8988T (cell line): ENCODE data around the gene SCAMP5.

Source experiments
- DNase-seq: peaks from one replicate; pipeline ENCODE4 v3.0.0; 2011

The SCAMP5 gene

DNA sequence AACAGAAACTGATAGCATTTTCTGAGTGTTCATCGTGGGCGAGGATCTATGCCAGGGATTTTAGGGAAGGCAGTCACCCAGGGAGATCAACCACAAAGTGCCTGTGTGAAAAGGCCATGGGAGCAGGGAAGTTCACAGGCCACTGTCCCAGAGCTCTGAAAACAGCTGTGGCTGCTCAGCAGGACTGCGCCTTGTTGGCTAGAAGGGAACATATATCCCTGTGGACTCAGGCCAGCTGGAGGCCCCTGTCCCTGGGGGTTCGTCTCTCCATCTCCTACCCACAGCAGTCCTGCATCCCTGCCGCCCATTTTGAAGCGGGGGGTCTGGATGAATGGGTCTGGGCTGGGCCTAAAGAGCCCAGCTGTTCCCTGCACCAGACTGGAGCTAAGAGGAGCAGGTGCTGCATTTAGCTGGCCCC is 55.8 kb downstream of the SCAMP5 start:
- no peak for DNase-seq

DNA sequence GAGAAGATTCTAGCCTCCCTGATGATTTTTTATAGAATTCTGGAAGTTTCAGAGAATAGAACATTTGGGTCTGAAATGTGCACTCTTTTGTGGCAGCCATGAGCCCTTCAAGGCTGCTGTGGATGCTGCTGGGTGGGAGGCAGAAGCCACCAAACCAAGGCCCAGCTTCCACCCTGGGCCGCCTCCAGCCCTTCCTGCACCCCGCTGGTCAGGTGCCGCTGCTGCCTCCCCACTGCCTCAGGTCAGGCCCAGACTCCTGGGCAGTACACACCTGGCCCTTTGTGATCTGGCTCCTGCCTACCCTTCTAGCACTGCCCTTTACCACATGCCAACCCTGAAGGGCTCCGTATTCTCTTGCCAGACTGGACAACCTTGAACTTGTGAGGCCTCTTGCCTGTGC is 56.3 kb downstream of the SCAMP5 start:
- no peak for DNase-seq

DNA sequence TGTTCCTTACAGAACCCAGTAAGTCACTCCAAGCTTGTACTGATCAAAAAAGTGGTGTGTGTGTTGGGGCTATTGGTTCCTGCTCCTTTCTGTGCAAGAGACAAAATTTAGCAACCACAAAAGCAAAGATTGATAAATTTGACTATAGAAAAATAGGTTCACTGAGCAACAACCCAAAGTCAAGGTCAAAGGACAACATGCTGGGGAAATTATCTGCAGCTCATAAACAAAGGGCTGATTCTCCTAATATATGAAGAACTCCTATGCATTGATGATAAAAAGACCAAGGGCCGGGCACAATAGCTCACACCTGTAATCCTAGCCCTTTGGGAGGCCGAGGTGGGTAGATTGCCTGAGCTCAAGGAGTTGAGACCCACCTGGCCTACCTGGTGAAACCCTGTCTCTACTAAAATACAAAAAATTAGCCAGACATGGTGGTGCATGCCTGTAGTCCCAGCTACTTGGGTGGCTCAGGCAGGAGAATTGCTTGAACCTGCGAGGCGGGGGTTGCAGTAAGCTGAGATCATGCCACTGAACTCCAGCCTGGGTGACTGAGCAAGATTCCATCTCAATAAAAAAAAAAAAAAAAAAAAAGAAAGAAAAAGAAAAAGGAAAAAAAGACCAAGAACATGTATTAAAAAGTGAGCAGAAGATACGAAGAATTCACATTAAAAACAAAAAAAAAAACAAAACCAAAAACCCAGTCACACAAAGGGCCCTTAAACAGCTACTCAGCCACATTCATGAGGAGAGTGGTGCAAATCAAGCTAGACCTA is 57.8 kb downstream of the SCAMP5 start:
- no peak for DNase-seq

DNA sequence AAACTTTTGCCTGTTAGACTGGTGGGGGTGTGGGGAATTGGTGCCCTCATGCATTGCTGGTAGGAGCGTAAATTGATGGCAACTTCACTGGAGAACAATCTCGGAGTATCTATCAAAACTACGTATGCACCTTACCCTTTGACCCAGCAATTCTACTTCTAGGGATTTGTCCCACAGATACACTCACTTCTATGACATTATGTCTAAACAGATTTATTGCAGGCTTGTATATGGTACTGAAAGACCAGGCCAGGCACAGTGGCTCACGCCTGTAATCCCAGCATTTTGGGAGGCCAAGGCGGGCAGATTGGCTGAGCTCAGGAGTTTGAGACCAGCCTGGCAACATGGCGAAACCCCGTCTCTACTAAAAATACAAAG is 58.4 kb downstream of the SCAMP5 start:
- no peak for DNase-seq

DNA sequence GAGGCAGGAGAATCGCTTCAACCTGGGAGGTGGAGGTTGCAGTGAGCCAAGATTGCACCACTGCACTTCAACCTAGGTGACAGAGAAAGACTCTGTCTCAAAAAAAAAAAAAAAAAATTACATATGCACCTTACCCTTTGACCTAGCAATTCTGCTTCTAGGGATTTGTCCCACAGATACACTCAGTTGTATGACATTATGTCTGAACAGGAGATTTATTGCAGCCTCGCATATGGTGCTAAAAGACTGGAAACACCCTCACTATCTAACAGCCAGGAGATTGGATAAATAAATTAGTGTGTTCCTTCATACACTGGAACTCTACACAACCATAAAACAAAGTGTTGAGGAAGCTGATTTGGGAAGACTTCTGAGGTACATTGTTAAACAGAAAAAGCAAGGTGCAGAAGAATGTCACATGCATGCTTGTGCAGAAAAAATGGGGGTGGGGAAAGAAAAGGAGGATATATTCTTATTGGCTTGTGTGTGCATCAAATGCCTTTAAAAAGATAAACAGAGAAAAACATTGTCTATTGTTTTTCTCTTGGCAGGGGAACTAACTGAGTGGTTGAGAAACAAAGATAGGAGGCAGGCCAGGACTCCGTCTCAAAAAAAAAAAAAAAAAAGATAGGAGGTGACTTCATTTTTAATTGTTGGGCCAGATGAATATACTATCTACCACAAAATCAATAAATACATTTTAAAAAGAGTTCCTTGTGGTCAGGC is 59.0 kb downstream of the SCAMP5 start:
- DNase-seq, result no peak

DNA sequence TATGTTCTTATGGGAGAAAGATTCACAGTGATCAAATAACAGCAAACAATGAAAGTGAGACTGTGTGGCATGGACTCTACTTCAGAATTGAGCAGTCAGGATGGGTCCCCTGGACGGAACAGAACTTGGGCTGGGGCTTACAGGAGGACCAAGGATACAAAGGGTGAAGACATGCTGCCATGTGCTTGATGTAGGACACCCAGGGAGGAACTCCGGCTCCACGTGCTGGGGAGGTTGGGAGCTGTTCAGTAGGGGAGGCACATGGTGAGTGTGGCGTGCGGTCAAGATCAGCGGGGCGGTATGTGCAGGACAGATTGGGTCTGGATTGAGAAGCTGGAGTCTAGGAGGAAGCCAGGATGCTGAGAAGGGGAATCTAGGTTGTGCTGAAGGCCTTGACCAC is 60.7 kb downstream of the SCAMP5 start:
- no peak for DNase-seq

DNA sequence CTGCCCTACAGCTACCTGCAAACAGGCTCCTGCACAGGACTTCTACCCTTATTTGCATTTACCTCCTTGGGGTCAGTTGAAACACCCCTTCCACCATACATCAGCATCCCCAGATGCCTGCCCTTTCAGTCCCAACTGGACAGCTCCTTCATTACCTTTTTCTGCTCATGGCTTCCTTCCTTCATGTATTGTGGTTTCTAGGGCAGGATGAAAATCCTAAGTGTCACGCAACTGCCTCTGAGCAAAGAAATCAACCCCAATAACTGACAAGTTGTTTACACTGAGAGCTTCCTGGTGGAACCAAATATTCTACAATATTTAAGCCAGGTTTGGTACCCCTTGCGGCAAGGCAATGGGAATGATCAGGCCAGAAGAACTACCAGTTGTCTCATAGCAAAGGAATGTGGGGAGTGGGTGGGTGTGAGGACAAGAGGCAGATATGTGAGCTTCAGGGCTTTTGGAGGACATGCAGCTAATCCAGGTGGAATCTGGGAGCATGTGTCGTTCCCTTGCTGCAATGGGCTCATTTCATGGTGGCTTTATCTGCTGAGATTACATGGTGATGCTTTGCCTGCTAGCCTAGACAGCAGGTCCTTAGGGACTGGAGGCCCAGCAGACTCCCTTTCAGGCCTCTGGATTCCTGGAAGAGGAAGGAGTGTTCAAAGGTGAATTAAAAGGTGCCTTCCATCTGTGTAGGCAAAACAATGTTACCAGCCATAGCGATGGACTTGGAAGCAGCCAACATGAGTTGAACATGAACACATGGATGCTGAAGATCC is 63.0 kb downstream of the SCAMP5 start:
- no peak for DNase-seq

DNA sequence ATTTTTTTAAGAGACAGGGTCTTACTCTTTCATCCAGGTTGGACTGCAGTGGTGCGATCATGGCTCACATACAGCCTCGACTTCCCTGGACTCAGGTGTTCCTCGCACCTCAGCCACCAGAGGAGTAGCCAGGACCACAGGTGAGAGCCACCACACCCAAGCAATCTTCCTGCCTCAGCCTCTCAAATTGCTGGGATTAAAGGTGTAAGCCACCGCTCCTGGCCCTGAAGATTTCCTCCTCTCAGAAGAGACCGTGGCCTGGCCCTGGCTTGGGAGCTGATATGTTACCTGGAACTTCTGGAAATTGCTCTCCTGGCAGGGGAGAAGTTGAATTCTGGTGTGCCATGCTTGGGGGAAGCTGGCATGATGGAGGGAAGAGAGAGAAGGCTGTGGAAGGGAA is 64.2 kb downstream of the SCAMP5 start:
- no peak for DNase-seq

DNA sequence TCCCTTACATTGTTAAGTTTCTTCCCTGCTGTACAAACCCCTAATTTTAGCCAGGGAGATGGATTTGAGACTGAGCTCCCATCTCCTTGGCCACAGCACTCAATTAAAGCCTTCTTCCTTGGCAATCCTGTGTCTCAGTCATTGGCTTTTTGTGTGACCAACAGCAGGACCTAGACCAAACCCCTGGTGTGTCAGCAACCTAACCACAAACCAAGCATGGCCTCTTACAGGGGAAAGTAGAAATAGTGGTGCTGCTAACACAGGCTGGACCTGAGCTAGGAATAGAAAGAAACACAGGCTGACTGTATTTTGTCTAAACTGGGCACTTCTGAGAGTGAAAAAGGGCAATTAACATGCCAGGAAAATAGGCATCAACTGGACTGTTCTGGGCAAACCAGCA is 65.9 kb downstream of the SCAMP5 start:
- no peak for DNase-seq

DNA sequence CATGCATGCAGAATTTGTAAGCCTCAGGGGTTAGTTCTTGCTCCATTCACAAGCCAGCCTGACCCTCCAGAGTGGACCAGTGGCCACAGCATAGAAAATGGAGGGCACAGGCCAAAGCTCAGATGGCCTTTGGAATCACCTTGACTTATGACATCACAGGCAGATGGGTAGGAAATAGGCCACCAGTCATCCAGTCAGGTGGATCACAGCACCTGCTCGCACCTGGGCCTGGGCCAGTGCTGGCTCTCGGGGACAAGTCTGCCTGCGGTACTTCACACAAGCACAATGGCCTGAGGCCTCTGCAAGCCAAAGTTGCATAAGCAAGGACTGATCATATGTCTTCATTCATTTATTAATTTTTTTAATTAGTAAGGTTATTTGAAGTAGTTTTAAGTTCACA is 67.3 kb downstream of the SCAMP5 start:
- no peak for DNase-seq

DNA sequence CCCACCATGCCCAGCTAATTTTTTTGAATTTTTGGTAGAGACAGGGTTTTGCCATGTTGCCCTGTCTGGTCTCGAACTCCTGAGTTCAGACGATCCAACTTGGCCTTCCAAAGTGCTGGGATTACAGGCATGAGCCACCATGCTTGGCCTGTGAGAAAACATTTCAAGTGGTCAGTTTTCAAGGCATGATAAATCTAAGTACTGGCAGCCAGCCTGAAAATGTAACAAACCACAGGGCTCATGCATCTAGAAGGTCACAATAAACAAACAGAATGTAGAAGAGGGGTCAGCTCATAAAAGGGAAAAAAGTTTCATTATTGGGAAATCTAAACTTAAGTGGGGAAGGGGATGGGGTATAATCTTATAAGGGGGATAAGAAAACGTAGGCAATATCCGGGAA is 68.0 kb downstream of the SCAMP5 start:
- no peak for DNase-seq

DNA sequence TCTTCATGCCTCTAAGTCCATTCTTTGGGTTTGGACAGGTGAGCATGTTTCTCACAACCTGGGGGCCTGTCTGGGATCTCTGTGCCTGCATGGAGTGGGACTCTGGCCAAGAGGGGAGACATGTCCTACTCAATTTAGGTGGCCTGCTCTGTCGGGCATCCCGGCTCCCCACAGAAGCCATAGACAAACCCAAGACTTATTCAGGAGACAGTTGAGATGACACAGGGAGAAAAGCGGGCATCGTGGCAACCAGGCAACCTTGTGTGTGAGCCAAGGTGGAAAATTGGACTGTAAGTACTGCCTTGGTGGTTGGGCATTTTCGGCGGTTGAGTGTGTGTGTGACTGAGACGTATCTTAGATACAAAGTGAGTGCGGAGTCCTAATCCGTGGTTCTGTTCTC is 68.5 kb downstream of the SCAMP5 start:
- no peak for DNase-seq

DNA sequence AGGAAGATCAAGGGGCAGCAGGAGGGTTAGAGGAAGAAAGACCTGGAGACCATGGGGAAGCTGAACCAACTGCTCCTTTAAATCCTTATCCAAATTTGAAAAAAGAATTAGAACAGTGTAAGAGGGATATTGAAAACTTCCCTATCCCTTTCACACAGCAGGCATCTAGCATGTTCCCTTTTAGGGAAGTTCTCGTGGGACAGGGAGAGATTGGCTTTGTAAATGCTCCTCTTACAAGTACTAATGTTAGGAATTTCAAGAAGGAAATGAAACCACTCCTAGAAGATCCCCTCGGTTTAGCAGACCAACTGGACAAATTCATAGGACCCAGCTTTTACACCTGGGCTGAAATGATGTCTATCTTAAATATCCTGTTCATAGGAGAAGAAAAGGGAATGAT is 69.5 kb downstream of the SCAMP5 start:
- DNase-seq, result no peak

DNA sequence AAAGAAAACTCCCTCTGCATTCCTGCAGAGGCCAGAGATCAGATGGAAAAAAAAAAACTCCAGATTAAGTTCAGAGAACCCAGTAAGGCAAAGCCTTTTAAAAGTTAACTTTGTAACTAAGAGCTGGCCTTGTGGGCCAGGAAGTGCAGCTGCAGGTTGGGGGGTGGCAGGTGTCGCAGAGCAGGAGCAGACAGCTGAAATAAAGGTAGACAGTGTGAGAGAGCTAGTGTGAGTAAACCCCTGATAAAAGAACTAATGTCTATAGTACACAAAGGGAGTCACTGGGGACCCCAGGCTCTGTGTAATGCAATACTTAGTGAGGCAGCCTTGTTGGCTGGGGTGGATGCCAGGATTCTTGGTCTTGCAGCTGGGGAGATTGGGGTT is 70.1 kb downstream of the SCAMP5 start:
- DNase-seq, result no peak

DNA sequence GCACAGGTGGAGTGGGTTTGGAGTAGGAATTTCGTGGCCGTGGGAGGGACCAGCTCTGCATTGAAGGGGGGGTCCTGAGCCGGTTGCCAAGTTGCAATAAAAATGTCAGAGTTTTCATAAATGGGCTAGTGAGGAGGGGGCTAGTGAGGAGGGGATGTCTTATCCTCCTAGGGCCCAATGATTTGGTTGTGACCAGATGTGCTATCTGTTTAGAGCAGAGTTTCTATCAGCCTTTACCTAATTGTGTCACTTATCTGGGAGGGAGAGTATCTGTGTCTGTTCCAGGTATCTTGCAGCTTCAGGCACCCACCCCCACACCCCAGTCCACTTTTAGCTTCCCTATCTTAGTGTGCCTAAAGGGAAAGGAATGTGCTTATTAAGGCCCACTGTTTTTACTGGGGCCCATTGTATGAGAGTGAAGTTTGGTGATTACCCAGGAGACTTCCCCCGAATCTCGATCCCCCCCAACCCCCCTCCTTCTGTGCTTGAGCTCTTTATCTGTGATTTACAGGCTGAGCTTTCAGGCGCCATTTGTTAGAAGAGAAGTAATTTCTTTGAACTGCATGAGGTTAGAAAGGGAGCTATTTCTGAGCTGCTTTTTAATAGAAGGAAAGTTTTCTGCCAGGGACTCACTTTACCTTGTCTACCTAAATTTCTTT is 70.6 kb downstream of the SCAMP5 start:
- no peak for DNase-seq

DNA sequence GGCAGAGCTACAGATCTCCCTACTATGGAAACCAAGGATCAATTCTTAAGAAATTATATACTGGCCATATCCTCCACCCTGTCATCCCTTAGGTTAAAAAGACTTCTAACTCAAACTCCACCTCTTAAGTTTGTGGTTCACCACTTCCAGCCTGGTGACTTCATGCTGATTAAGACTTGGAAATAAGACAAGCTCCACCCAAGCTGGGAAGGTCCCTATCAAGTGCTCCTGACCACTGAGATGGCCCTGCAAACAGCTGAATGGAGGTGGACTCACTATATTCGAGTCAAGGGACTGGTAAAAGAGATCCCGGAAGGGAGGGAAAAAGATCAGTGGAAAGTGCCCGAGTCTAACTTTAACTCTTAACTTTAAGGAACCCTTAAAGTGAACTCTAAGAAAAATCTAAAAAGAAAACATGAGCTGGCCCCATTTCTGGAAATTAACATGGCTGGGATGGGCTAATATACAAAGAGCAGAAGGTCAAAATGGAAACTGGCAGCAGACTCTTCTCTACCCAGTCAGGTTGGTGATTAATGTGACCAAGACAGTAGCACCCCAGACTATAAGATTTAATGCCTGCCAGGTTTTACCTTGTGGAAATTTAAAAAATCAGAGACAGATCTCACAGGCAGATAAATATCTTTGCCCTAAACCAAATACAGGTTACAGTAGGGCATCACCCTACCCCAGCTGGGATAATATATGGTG is 71.9 kb downstream of the SCAMP5 start:
- no peak for DNase-seq

DNA sequence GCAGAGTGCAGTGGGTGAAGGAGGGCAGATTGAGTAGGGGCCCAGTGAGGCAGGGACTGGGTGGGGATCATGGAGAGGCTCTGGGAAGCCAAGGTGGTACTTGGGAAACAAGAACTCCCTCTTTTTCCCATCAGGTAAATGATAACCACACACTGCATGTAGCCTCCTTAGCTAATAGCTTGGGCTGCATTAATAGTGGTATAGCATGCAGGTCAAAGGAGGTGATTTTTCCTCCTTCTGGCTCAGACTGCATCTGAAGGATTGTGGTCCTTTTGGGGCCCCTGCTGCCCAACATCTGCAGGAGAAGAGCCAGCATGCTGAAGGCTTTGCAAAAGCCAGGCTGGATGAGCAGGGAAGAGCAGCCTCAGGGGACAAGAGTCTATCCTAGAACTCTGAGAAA is 73.4 kb downstream of the SCAMP5 start:
- no peak for DNase-seq

DNA sequence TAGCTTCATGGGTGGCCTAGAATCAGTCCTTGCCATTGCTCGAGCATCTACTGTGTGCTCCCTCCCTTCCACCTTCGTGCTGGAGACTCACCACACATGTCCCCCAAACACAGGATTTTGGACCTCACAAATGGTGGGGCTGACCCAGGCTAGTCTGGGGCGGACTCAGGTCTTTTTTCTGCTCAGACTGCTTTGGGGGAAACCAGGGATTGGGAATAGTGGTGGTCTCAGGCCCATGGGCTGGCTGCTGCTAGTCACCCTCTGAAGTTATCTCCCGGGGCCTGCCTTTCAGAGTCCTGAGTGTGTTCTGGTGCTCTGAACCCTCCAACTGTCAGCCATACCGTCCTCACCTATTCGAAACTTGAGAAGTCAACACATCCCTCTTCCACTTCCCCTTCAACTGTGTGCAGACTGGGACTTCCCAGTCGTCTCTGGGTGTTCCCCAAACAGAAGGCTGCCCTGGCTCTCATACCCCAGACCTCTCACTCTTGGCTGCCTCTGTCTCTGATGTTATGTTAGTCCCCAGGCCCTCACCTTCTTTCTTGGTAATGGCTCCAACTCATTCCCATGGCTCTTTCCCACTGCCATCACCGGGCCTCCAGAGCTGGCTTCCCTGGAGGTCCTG is 74.0 kb downstream of the SCAMP5 start:
- DNase-seq, result no peak

DNA sequence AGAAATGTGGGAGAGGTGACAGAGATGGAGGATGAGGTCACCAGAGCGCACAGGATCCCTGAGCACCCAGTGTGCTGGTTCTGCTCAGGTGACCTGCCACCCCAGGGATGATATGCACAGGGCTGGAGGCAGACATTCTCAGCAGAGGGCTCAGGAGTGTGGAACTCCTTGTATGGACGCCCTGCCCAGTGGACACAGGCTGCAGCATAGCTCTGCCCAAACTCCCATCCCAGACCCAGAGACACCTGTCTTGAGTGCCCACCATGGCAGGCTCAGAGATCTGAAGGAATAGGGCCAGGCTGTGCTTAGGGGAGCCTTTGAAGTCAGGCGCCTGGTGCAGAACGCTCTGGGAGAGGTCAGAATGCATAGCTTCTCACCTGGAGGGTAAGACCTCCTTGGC is 75.3 kb downstream of the SCAMP5 start:
- DNase-seq, result no peak
